Ovary (tissue), 9 donors: ENCODE measurements around the gene EHMT1. TPM values are rescaled to one million over a fixed set of nuclear protein-coding genes. Genes with fewer than 3 reads are reported as not detected.

ENCODE experiments used
- DNase-seq, 5 donors: peaks; one replicate each; pipeline ENCODE4 v3.0.0-alpha.2; 2019 to 2020
- H3K27ac ChIP-seq, 2 donors: fragments of 200-600 bp; one replicate each; pipeline versions ENCODE4 v1.5.1 to v1.8.0; 2019 to 2022
- H3K27me3 ChIP-seq: fragments of 200-600 bp; one replicate; pipeline ENCODE4 v1.8.0; 2022
- H3K36me3 ChIP-seq: fragments of 200-600 bp; sonication (generic); one replicate; pipeline ENCODE4 v1.5.1; 2019
- H3K4me1 ChIP-seq: one replicate; pipeline ENCODE4 v1.8.1; 2013; ENCODE audit warnings: mild to moderate bottlenecking, moderate library complexity; ENCODE audit not compliant: insufficient read depth
- H3K4me3 ChIP-seq: fragments of 200-600 bp; sonication (generic); one replicate; pipeline ENCODE4 v1.5.1; 2017
- H3K9me3 ChIP-seq, 2 donors: fragments of 200-600 bp in 1 of 2; sonication (generic) in 1 of 2; one replicate each; pipeline versions ENCODE4 v1.5.1 to v1.8.1; 2013 to 2019; ENCODE audit warnings: mild to moderate bottlenecking in 1 of 2, moderate library complexity in 1 of 2
- EP300 ChIP-seq: sonication (generic); formaldehyde crosslinking; IDR thresholded peaks from one replicate; pipeline ENCODE4 v1.6.1; 2017; ENCODE audit warnings: antibody characterized with exemption
- POLR2A ChIP-seq: fragments of 450-650 bp; IDR thresholded peaks from one replicate; pipeline ENCODE4 v1.6.1; 2017; ENCODE audit warnings: antibody characterized with exemption, mild to moderate bottlenecking, moderate library complexity
- WGBS, 3 donors: extraction: QIAGEN DNeasy Blood & Tissue Kit in 1 of 3; methylation state at CpG; one replicate each; pipeline versions ENCODE4 v1.1.5 to v1.1.7; 2013 to 2017; 5-methylcytosine and 5-hydroxymethylcytosine counted together
- intact Hi-C, 4 donors: fragments of 100-400 bp; cut with DNase I; formaldehyde crosslinking; loops; one replicate each; pipeline versions ENCODE4 v1.11.0 to v1.15.1; 2022 to 2023
- polyA plus RNA-seq, 2 donors: library from polyadenylated mRNA; stranded (reverse); fragments of 200-250 nt in 1 of 2; fragments of 350-450 nt in 1 of 2; fragmentation: Illumina TruSeq in 1 of 2; extraction: RNeasy Lipid Tissue Mini Kit (QIAGEN cat#74804) in 1 of 2; gene quantifications; one replicate each; pipeline ENCODE4 v1.2.3, GENCODE V29; 2013 to 2014
- total RNA-seq, 7 donors: library from RNA; depleted of rRNA in 2 of 7; stranded (reverse); fragments of >200 nt in 2 of 7; fragmentation: NEBNext Ultra II Directional in 3 of 7; extraction: Animal tissue kit (Norgen Biotek cat#: 25700) in 3 of 7; gene quantifications; one replicate each; pipeline versions ENCODE4 v1.1.0 to v1.2.4, GENCODE V29; 2016 to 2023
- TF ChIP-seq, protein P1 (sequence below), 3 donors: fragments of 450-650 bp in 2 of 3; fragments of 200-600 bp in 1 of 3; IDR thresholded peaks; one replicate each; pipeline versions ENCODE4 v1.5.1 to v1.8.0; 2016 to 2022; ENCODE audit warnings: antibody characterized with exemption in 3 of 3, mild to moderate bottlenecking in 1 of 3
- donor health status: DM: no; HTN: no; CAD: no; lungs with moderate emphysema.
- donor health status: DM: no; HTN: no; CAD: no.
- donor health status: Bipolar disorder and iron deficiency.
- donor health status: DM: yes; HTN: yes; CAD: no.
- donor health status: DM: no; HTN: no; CAD: no.
- donor health status: DM: yes; HTN: yes; CAD: no.

The EHMT1 gene
- total and polyA plus RNA-seq, 9 donors, result 40.8 to 98.5 (median 77.9) TPM

- intact Hi-C loops, result no loop called here
- TF ChIP-seq, protein P1, sequence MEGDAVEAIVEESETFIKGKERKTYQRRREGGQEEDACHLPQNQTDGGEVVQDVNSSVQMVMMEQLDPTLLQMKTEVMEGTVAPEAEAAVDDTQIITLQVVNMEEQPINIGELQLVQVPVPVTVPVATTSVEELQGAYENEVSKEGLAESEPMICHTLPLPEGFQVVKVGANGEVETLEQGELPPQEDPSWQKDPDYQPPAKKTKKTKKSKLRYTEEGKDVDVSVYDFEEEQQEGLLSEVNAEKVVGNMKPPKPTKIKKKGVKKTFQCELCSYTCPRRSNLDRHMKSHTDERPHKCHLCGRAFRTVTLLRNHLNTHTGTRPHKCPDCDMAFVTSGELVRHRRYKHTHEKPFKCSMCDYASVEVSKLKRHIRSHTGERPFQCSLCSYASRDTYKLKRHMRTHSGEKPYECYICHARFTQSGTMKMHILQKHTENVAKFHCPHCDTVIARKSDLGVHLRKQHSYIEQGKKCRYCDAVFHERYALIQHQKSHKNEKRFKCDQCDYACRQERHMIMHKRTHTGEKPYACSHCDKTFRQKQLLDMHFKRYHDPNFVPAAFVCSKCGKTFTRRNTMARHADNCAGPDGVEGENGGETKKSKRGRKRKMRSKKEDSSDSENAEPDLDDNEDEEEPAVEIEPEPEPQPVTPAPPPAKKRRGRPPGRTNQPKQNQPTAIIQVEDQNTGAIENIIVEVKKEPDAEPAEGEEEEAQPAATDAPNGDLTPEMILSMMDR (IDR thresholded peaks at IDR 0.05), result no peak
- TF ChIP-seq EP300, result no peak
- no peak for TF ChIP-seq POLR2A
- no peak overlapping the region for H3K27ac ChIP-seq
- H3K27me3 ChIP-seq, result no peaks in the 10 kb centered on the region
- no peaks in the 10 kb centered on the region for H3K9me3 ChIP-seq
- peaks cover 12% of the 10 kb centered on the region for H3K4me1 ChIP-seq
- DNase-seq, result no peak
- H3K4me3 ChIP-seq, result no peak overlapping the region
- H3K36me3 ChIP-seq, result no peaks in the 10 kb centered on the region
- WGBS, 3 donors, result 63 to 83% (median 63%) methylated on average over 6 of the region's 6 CpGs
Observed at GRCh38 chr9:137610944-137611343, 7.9 kb upstream of the EHMT1 start.

- DNase-seq, result peak in 2 of 5 donors; percentile 24 to 56
- no peak for TF ChIP-seq EP300
- 32 to 46% (median 32%) methylated on average over 21 of the region's 21 CpGs for WGBS, 3 donors
- no peak overlapping the region for H3K27ac ChIP-seq
- H3K4me3 ChIP-seq, result no peak overlapping the region
- intact Hi-C loops, result no loop called here
- no peaks in the 10 kb centered on the region for H3K27me3 ChIP-seq
- H3K36me3 ChIP-seq, result no peaks in the 10 kb centered on the region
- no peaks in the 10 kb centered on the region for H3K9me3 ChIP-seq
- H3K4me1 ChIP-seq, result peaks cover 6% of the 10 kb centered on the region
Observed at GRCh38 chr9:137611623-137612609, 6.9 kb upstream of the EHMT1 start.

- TF ChIP-seq, protein P1 (IDR thresholded peaks at IDR 0.05), result no peak
- no peak for TF ChIP-seq EP300
- TF ChIP-seq POLR2A, result no peak
- H3K36me3 ChIP-seq, result no peaks in the 10 kb centered on the region
- no peak overlapping the region for H3K27ac ChIP-seq
- DNase-seq, result no peak
- H3K4me3 ChIP-seq, result no peak overlapping the region
- H3K9me3 ChIP-seq, result no peaks in the 10 kb centered on the region
- WGBS, 3 donors, result 39 to 56% (median 46%) methylated on average over 8 of the region's 8 CpGs
- no peaks in the 10 kb centered on the region for H3K27me3 ChIP-seq
- peaks cover 9% of the 10 kb centered on the region for H3K4me1 ChIP-seq
- intact Hi-C loops, result no loop called here
Observed at GRCh38 chr9:137612741-137613142, 6.1 kb upstream of the EHMT1 start.

GRCh38 chr9:137613259-137613658, 5.5 kb upstream of the EHMT1 start:
- Histone ChIP-seq H3K4me1 (peaks cover 12% of the 10 kb centered on the region), H3K9me3 (no peaks in the 10 kb centered on the region), H3K27ac (no peak overlapping the region), H3K27me3 (no peaks in the 10 kb centered on the region), H3K36me3 (no peaks in the 10 kb centered on the region), H3K4me3 (no peak overlapping the region)
- TF ChIP-seq, protein P1 (IDR thresholded peaks at IDR 0.05), result no peak
- no peak for TF ChIP-seq POLR2A
- TF ChIP-seq EP300, result no peak
- no peak for DNase-seq
- WGBS, 3 donors, result 78 to 83% (median 79%) methylated on average over 5 of the region's 5 CpGs
- intact Hi-C loops, result no loop called here
